HEK293 (cell line): Measurements from ENCODE around the gene PHACTR3.

Source experiments
- CTCF ChIA-PET: fragments of 350-600 bp; formaldehyde crosslinking; extraction: SDS; loops from one replicate; lab custom pipeline; 2021; ENCODE audit warnings: antibody characterized with exemption; lab: Yijun Ruan, JAX
- POLR2A ChIA-PET: fragments of 300-600 bp; formaldehyde crosslinking; extraction: SDS; loops from one replicate; lab custom pipeline; 2020; ENCODE audit warnings: antibody characterized with exemption, inconsistent platforms; lab: Yijun Ruan, JAX
- H3K27ac ChIP-seq: fragments of 200-500 bp; sonication (Bioruptor generic); 2 replicates; pipeline ENCODE4 v1.5.1; 2014; ENCODE audit warnings: low read depth, low read length, control low read depth, inconsistent platforms; ENCODE audit errors: extremely low read depth
- H3K36me3 ChIP-seq, 2 experiments: fragments of 200-500 bp in 1 of 2; sonication (Bioruptor generic) in 1 of 2; 1 replicate in 1 of 2; 2 replicates in 1 of 2; pipeline ENCODE4 v1.5.1; 2014 to 2017; ENCODE audit warnings: inconsistent platforms in 2 of 2, low read length in 2 of 2; ENCODE audit not compliant: control insufficient read depth in 2 of 2, insufficient read depth in 1 of 2
- H3K4me1 ChIP-seq: fragments of 200-500 bp; sonication (Bioruptor generic); 2 replicates; pipeline ENCODE4 v1.5.1; 2014; ENCODE audit warnings: mild to moderate bottlenecking, low read length, inconsistent platforms; ENCODE audit not compliant: control insufficient read depth, insufficient read depth
- H3K4me3 ChIP-seq: 2 replicates; pipeline ENCODE4 v1.5.1; 2011; ENCODE audit warnings: low read depth, mild to moderate bottlenecking, control low read depth, low read length, moderate library complexity
- H3K9me3 ChIP-seq: fragments of 200-500 bp; sonication (Bioruptor generic); 2 replicates; pipeline ENCODE4 v1.5.1; 2014; ENCODE audit warnings: low read depth, low read length, inconsistent platforms; ENCODE audit not compliant: control insufficient read depth, insufficient read depth
- CTCF ChIP-seq: fragments of 450-650 bp; formaldehyde crosslinking; IDR thresholded peaks from 2 replicates; pipeline ENCODE4 v1.5.1; 2016; ENCODE audit warnings: missing biosample characterization, missing genetic modification characterization
- EGR2 ChIP-seq: fragments of 450-650 bp; formaldehyde crosslinking; IDR thresholded peaks from 2 replicates; pipeline ENCODE4 v1.5.1; 2016; ENCODE audit warnings: low read depth, missing biosample characterization, missing genetic modification characterization
- INSM2 ChIP-seq: fragments of 450-650 bp; formaldehyde crosslinking; IDR thresholded peaks from 2 replicates; pipeline ENCODE4 v1.5.1; 2016; ENCODE audit warnings: missing biosample characterization, missing genetic modification characterization
- YY2 ChIP-seq: fragments of 450-650 bp; formaldehyde crosslinking; IDR thresholded peaks from 2 replicates; pipeline ENCODE4 v1.5.1; 2016; ENCODE audit warnings: missing biosample characterization, missing genetic modification characterization
- ZBTB48 ChIP-seq: fragments of 450-650 bp; formaldehyde crosslinking; IDR thresholded peaks from 2 replicates; pipeline ENCODE4 v1.5.1; 2016; ENCODE audit warnings: missing biosample characterization, missing genetic modification characterization
- ZBTB6 ChIP-seq: fragments of 450-650 bp; formaldehyde crosslinking; IDR thresholded peaks from 2 replicates; pipeline ENCODE4 v1.5.1; 2017; ENCODE audit warnings: missing biosample characterization, missing genetic modification characterization
- ZBTB7A ChIP-seq: fragments of 450-650 bp; formaldehyde crosslinking; IDR thresholded peaks from 2 replicates; pipeline ENCODE4 v1.5.1; 2016; ENCODE audit warnings: low read depth, missing biosample characterization, missing genetic modification characterization
- ZNF10 ChIP-seq: fragments of 450-650 bp; formaldehyde crosslinking; IDR thresholded peaks from 2 replicates; pipeline ENCODE4 v1.5.1; 2017; ENCODE audit warnings: missing biosample characterization, missing genetic modification characterization
- ZNF202 ChIP-seq: fragments of 450-650 bp; formaldehyde crosslinking; IDR thresholded peaks from 2 replicates; pipeline ENCODE4 v1.5.1; 2016; ENCODE audit warnings: missing biosample characterization, missing genetic modification characterization, borderline replicate concordance
- ZNF423 ChIP-seq: fragments of 450-650 bp; formaldehyde crosslinking; IDR thresholded peaks from 2 replicates; pipeline ENCODE4 v1.5.1; 2016; ENCODE audit warnings: missing biosample characterization, missing genetic modification characterization
- ZNF426 ChIP-seq: fragments of 450-650 bp; formaldehyde crosslinking; IDR thresholded peaks from 2 replicates; pipeline ENCODE4 v1.5.1; 2017; ENCODE audit warnings: missing biosample characterization, missing genetic modification characterization, mild to moderate bottlenecking, inconsistent platforms, moderate library complexity
- ZNF48 ChIP-seq: fragments of 450-650 bp; formaldehyde crosslinking; IDR thresholded peaks from 2 replicates; pipeline ENCODE4 v1.5.1; 2016; ENCODE audit warnings: missing biosample characterization, missing genetic modification characterization
- ZNF514 ChIP-seq: fragments of 450-650 bp; formaldehyde crosslinking; IDR thresholded peaks from 2 replicates; pipeline ENCODE4 v1.5.1; 2016; ENCODE audit warnings: missing biosample characterization, missing genetic modification characterization
- ZNF654 ChIP-seq: fragments of 450-650 bp; formaldehyde crosslinking; IDR thresholded peaks from 2 replicates; pipeline ENCODE4 v1.5.1; 2016; ENCODE audit warnings: low read depth, missing biosample characterization, missing genetic modification characterization

The PHACTR3 gene

GRCh38 chr20:59748619-59749191, 144.4 kb downstream of the PHACTR3 start (continued):
- TF ChIP-seq INSM2 (tag by site-specific recombination) (no peak), ZBTB7A (tag by site-specific recombination) (no peak), YY2 (no peak), ZNF514 (tag by site-specific recombination) (no peak)

GRCh38 chr20:59749301-59749700, 145.0 kb downstream of the PHACTR3 start:
- Histone ChIP-seq H3K4me3 (no peak overlapping the region), H3K27ac (no peak overlapping the region), H3K4me1 (no peaks in the 10 kb centered on the region), H3K36me3 (no peaks in the 10 kb centered on the region), H3K9me3 (no peaks in the 10 kb centered on the region)
- ChIA-PET POLR2A (no interaction called here), CTCF (interaction anchor here (0.6 to 5.2 kb wide), 5 partner anchors 9 to 178 kb away, joined by 3 to 53 read pairs (median 6); no protein-coding TSS in a partner anchor)
- TF ChIP-seq ZNF426 (tag by site-specific recombination): no peak
- TF ChIP-seq ZNF48 (tag by site-specific recombination): no peak

GRCh38 chr20:59750209-59750840, 146.0 kb downstream of the PHACTR3 start:
- H3K9me3 ChIP-seq: no peaks in the 10 kb centered on the region
- no peak overlapping the region for H3K4me3 ChIP-seq
- H3K27ac ChIP-seq: no peak overlapping the region
- ChIA-PET CTCF (interaction anchor here (0.6 to 5.2 kb wide), 7 partner anchors 10 to 970 kb away, joined by 3 to 53 read pairs (median 5); no protein-coding TSS in a partner anchor), POLR2A (no interaction called here)
- no peaks in the 10 kb centered on the region for H3K4me1 ChIP-seq
- TF ChIP-seq ZNF423 (tag by site-specific recombination): no peak
- peak; percentile 50; the same call in 1 of the 2 replicates for TF ChIP-seq EGR2 (tag by site-specific recombination)
- no peaks in the 10 kb centered on the region for H3K36me3 ChIP-seq

- CTCF ChIA-PET: interaction anchor here (0.5 to 5.2 kb wide), 13 partner anchors 57 to 236 kb away, joined by 3 to 53 read pairs (median 3); no protein-coding TSS in a partner anchor
- no peak overlapping the region for H3K4me3 ChIP-seq
- H3K27ac ChIP-seq: no peak overlapping the region
- no peak for TF ChIP-seq ZBTB6 (tag by site-specific recombination)
- no peak for TF ChIP-seq ZNF202 (tag by site-specific recombination)
- peak; percentile 78 for TF ChIP-seq CTCF (tag by site-specific recombination)
- peak; percentile 87 for TF ChIP-seq ZNF654 (tag by site-specific recombination)
- TF ChIP-seq ZBTB48 (tag by site-specific recombination): 0 out of 2 replicates have a peak, but pooled peaks have one; percentile 30
- TF ChIP-seq ZNF10 (tag by site-specific recombination): peak; percentile 94
- H3K4me1 ChIP-seq: no peaks in the 10 kb centered on the region
- H3K9me3 ChIP-seq: no peaks in the 10 kb centered on the region
- POLR2A ChIA-PET: no interaction called here
- H3K36me3 ChIP-seq: no peaks in the 10 kb centered on the region
These were observed 146.9 kb downstream of the PHACTR3 start for GRCh38 chr20:59751075-59751711.
